ENCODE data around the gene CREB3L4. TPM values are rescaled to one million over a fixed set of nuclear protein-coding genes. Genes with fewer than 3 reads are reported as not detected.

Gene CREB3L4
- total RNA-seq, 1 donor from 2014 or later = 11.1 TPM

- peaks cover 17% of the 10 kb centered on the region for H3K36me3 Mint-ChIP-seq (ENCODE audit: unreplicated experiment)
- peak overlapping the region; percentile 15 for H3K27ac Mint-ChIP-seq (ENCODE audit: unreplicated experiment)
- no peak for TF ChIP-seq CTCF (IDR thresholded peaks at IDR 0.05)
- DNase-seq (ENCODE audit: extremely low spot score, unreplicated experiment) = no peak
- H3K9me3 Mint-ChIP-seq (ENCODE audit: unreplicated experiment) = no peaks in the 10 kb centered on the region
- no peaks in the 10 kb centered on the region for H3K27me3 Mint-ChIP-seq (ENCODE audit: unreplicated experiment)
- peaks cover 18% of the 10 kb centered on the region for H3K4me1 Mint-ChIP-seq (ENCODE audit: unreplicated experiment)
- H3K4me3 Mint-ChIP-seq (ENCODE audit: unreplicated experiment) = peak overlapping the region; percentile 28
Measured at GRCh38 chr1:153944005-153944826, 23.5 kb upstream of the CREB3L4 start.

- H3K4me3 Mint-ChIP-seq (ENCODE audit: unreplicated experiment) = peak overlapping the region; percentile 77
- peaks cover 13% of the 10 kb centered on the region for H3K36me3 Mint-ChIP-seq (ENCODE audit: unreplicated experiment)
- DNase-seq (ENCODE audit: extremely low spot score, unreplicated experiment) = no peak
- no peak for TF ChIP-seq CTCF (IDR thresholded peaks at IDR 0.05)
- H3K27me3 Mint-ChIP-seq (ENCODE audit: unreplicated experiment) = no peaks in the 10 kb centered on the region
- no peak overlapping the region for H3K27ac Mint-ChIP-seq (ENCODE audit: unreplicated experiment)
- no peaks in the 10 kb centered on the region for H3K9me3 Mint-ChIP-seq (ENCODE audit: unreplicated experiment)
- peaks cover 18% of the 10 kb centered on the region for H3K4me1 Mint-ChIP-seq (ENCODE audit: unreplicated experiment)
Measured at GRCh38 chr1:153944827-153945117, 22.9 kb upstream of the CREB3L4 start.

GRCh38 chr1:153945131-153945794 lies 22.4 kb upstream of the CREB3L4 start:
- Mint-ChIP-seq H3K27ac (ENCODE audit: unreplicated experiment) (peak overlapping the region; percentile 63), H3K4me3 (ENCODE audit: unreplicated experiment) (peak overlapping the region; percentile 77), H3K4me1 (ENCODE audit: unreplicated experiment) (peaks cover 18% of the 10 kb centered on the region), H3K36me3 (ENCODE audit: unreplicated experiment) (peaks cover 9% of the 10 kb centered on the region), H3K27me3 (ENCODE audit: unreplicated experiment) (no peaks in the 10 kb centered on the region), H3K9me3 (ENCODE audit: unreplicated experiment) (no peaks in the 10 kb centered on the region)
- TF ChIP-seq CTCF (IDR thresholded peaks at IDR 0.05) = no peak
- DNase-seq (ENCODE audit: extremely low spot score, unreplicated experiment) = no peak

GRCh38 chr1:153945795-153946621 lies 21.7 kb upstream of the CREB3L4 start:
- peaks cover 18% of the 10 kb centered on the region for H3K4me1 Mint-ChIP-seq (ENCODE audit: unreplicated experiment)

More at GRCh38 chr1:153945795-153946621, 21.7 kb upstream of the CREB3L4 start:
- Mint-ChIP-seq H3K4me3 (ENCODE audit: unreplicated experiment) (peak overlapping the region; percentile 77), H3K27me3 (ENCODE audit: unreplicated experiment) (no peaks in the 10 kb centered on the region), H3K27ac (ENCODE audit: unreplicated experiment) (peak overlapping the region; percentile 63), H3K9me3 (ENCODE audit: unreplicated experiment) (no peaks in the 10 kb centered on the region), H3K36me3 (ENCODE audit: unreplicated experiment) (peaks cover 13% of the 10 kb centered on the region)
- DNase-seq (ENCODE audit: extremely low spot score, unreplicated experiment) = no peak
- no peak for TF ChIP-seq CTCF (IDR thresholded peaks at IDR 0.05)
